Measurements from ENCODE around the gene RIPOR1. TPM values are rescaled to one million over a fixed set of nuclear protein-coding genes. Genes with fewer than 3 reads are reported as not detected.

RIPOR1 gene
- total RNA-seq, 1 experiment from 2014 or later = 82.2 TPM

DNA sequence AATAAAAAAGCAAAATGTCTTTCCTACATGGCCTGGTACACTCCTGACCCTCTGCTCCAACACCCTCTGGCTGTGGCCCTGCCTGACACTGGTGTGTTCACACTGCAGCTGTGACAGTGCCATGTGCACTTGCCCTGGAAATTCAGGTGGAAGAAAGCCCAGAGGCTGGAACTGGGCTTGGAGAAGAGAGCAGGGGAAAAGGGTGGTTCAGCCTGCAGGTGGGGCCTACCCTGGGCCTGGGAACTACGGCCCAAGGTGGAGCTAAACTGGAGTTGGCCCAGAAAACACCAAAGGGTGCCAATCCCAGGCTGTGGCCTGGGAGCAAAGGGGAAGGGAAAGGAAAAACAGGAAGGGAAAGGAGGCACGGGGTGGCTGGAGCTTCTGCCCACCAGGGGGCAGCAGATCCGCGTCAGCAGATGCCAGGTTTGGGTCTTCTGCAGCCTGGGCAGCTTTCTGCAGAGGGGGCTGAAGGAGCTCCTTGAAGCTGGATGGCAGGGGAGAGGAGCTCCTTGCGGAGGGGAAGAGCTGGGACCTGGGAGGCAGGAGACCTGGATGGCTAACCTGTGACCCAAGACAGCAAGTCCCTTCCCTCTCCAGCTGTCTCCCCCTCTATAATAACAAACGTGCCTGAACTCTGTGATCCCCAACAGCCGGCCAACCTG is 18.3 kb downstream of the RIPOR1 start:
- intact Hi-C loops (cut with micrococcal nuclease; ENCODE audit: unreplicated experiment) = loop anchor here (10.0 kb wide), 1 partner anchor 98 kb away; the partner anchor contains the start of gene CARMIL2

DNA sequence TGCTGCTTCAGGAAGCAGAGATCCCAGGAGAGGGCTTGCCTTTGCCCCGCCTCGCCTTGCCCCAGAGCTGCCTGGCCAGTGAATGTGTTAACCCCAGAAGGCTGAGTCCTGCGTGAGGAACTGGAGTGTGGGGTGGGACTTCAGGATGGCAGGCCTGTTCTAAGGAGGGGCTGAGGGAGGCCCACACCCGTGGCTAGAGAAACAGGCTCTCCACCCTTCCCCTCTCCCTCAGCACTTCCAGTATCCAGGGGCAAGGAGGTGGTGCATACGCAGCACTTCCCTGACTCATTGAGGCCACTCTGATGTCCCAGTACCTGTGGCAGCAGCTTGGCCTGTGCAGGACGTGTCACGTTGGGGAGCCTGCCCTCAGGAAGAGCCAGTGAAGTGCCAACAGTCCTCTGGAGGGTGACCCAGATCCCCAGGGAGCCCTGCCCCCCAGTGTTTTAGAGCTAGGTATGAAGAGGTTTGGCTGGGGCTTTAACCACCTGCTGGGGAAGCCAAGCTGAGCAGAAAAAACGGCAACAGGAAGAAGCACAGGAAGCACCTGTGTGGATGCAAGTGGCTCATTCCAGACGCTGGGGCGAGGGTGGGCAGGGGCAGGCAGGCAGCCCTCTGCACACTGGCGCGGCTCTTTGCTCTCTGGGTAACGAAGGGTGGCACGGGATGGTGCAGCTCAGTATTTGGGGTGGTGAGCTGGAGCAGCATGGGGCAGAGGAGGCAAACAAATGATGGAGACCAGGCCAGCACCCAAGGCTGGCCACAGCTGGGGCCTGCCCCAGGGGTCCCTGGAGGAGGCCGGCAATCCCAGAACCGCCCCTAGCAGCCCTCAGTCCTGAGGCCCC is 19.0 kb downstream of the RIPOR1 start:
- H3K4me1 ChIP-seq (ENCODE audit: control insufficient read depth, insufficient read depth, low read length) = peaks cover 9% of the 10 kb centered on the region; the same call in 1 of the 2 replicates
- no peaks in the 10 kb centered on the region for H3K9me3 ChIP-seq (ENCODE audit: control insufficient read depth, insufficient read depth, low read depth, low read length)
- H3K36me3 ChIP-seq (ENCODE audit: control insufficient read depth, insufficient read depth, low read length) = no peaks in the 10 kb centered on the region
- H3K4me3 ChIP-seq (ENCODE audit: low read depth in 2 of 2, low read length in 2 of 2) = no peak overlapping the region
- no peaks in the 10 kb centered on the region for H3K27me3 ChIP-seq (ENCODE audit: control insufficient read depth, insufficient read depth, low read length)
- TF ChIP-seq POLR2AphosphoS5 (IDR thresholded peaks at IDR 0.05; ENCODE audit: low read depth, low read length) = no peak
- no peak for TF ChIP-seq TCF7L2 (IDR thresholded peaks at IDR 0.05; ENCODE audit: low read depth, low read length)
- TF ChIP-seq, protein P1, sequence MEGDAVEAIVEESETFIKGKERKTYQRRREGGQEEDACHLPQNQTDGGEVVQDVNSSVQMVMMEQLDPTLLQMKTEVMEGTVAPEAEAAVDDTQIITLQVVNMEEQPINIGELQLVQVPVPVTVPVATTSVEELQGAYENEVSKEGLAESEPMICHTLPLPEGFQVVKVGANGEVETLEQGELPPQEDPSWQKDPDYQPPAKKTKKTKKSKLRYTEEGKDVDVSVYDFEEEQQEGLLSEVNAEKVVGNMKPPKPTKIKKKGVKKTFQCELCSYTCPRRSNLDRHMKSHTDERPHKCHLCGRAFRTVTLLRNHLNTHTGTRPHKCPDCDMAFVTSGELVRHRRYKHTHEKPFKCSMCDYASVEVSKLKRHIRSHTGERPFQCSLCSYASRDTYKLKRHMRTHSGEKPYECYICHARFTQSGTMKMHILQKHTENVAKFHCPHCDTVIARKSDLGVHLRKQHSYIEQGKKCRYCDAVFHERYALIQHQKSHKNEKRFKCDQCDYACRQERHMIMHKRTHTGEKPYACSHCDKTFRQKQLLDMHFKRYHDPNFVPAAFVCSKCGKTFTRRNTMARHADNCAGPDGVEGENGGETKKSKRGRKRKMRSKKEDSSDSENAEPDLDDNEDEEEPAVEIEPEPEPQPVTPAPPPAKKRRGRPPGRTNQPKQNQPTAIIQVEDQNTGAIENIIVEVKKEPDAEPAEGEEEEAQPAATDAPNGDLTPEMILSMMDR (IDR thresholded peaks at IDR 0.05) = no peak
- TF ChIP-seq, protein P2, sequence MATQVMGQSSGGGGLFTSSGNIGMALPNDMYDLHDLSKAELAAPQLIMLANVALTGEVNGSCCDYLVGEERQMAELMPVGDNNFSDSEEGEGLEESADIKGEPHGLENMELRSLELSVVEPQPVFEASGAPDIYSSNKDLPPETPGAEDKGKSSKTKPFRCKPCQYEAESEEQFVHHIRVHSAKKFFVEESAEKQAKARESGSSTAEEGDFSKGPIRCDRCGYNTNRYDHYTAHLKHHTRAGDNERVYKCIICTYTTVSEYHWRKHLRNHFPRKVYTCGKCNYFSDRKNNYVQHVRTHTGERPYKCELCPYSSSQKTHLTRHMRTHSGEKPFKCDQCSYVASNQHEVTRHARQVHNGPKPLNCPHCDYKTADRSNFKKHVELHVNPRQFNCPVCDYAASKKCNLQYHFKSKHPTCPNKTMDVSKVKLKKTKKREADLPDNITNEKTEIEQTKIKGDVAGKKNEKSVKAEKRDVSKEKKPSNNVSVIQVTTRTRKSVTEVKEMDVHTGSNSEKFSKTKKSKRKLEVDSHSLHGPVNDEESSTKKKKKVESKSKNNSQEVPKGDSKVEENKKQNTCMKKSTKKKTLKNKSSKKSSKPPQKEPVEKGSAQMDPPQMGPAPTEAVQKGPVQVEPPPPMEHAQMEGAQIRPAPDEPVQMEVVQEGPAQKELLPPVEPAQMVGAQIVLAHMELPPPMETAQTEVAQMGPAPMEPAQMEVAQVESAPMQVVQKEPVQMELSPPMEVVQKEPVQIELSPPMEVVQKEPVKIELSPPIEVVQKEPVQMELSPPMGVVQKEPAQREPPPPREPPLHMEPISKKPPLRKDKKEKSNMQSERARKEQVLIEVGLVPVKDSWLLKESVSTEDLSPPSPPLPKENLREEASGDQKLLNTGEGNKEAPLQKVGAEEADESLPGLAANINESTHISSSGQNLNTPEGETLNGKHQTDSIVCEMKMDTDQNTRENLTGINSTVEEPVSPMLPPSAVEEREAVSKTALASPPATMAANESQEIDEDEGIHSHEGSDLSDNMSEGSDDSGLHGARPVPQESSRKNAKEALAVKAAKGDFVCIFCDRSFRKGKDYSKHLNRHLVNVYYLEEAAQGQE (IDR thresholded peaks at IDR 0.05; ENCODE audit: insufficient read depth in 1 of 2, low read depth in 2 of 2, low read length in 1 of 2) = no peak
- no peak for TF ChIP-seq SIN3A (IDR thresholded peaks at IDR 0.05; ENCODE audit: borderline replicate concordance, insufficient read depth, low read depth, low read length)
- in situ Hi-C loops (cut with HindIII; ENCODE audit: low pct_unique_long_range_greater_than_20kb, low sequenced_read_pairs) (no loop called here), intact Hi-C loops (cut with micrococcal nuclease; ENCODE audit: unreplicated experiment) (loop anchor here (10.0 kb wide), 1 partner anchor 97 kb away; the partner anchor contains the start of gene CARMIL2)
- DNase-seq (ENCODE audit: low read depth, low spot score) (no peak), ATAC-seq (no peak)
- BruUV-seq (replicated peaks) = no TSS peak
- no peak overlapping the region for H3K27ac ChIP-seq (ENCODE audit: low read length)
- ChIA-PET CTCF (interaction anchor here (0.5 to 1.5 kb wide), 7 partner anchors 8 to 97 kb away, joined by 3 to 7 read pairs (median 5); partner anchors contain the start of gene CARMIL2), POLR2A (interaction anchor here (0.6 kb wide), 1 partner anchor 192 kb away, joined by 4 read pairs; no protein-coding TSS in a partner anchor)

More for the DNA sequence above, 18.3 kb downstream of the RIPOR1 start:
- Histone ChIP-seq H3K27me3 (ENCODE audit: control insufficient read depth, insufficient read depth, low read length) (no peaks in the 10 kb centered on the region), H3K4me3 (ENCODE audit: low read depth in 2 of 2, low read length in 2 of 2) (no peak overlapping the region), H3K36me3 (ENCODE audit: control insufficient read depth, insufficient read depth, low read length) (no peaks in the 10 kb centered on the region), H3K27ac (ENCODE audit: low read length) (no peak overlapping the region), H3K4me1 (ENCODE audit: control insufficient read depth, insufficient read depth, low read length) (peaks cover 9% of the 10 kb centered on the region; the same call in 1 of the 2 replicates), H3K9me3 (ENCODE audit: control insufficient read depth, insufficient read depth, low read depth, low read length) (no peaks in the 10 kb centered on the region)
- TF ChIP-seq SIN3A (IDR thresholded peaks at IDR 0.05; ENCODE audit: borderline replicate concordance, insufficient read depth, low read depth, low read length) = no peak
- 0 out of 2 replicates have a peak, but pooled peaks have one; percentile 7 for TF ChIP-seq POLR2AphosphoS5 (IDR thresholded peaks at IDR 0.05; ENCODE audit: low read depth, low read length)
- TF ChIP-seq, protein P1 (IDR thresholded peaks at IDR 0.05) = peak; percentile 91
- TF ChIP-seq TCF7L2 (IDR thresholded peaks at IDR 0.05; ENCODE audit: low read depth, low read length) = no peak
- TF ChIP-seq, protein P2 (IDR thresholded peaks at IDR 0.05; ENCODE audit: insufficient read depth in 1 of 2, low read depth in 2 of 2, low read length in 1 of 2) = 0 out of 4 replicates have a peak, but pooled peaks of 1 of the 2 experiments have one; percentile 18
- in situ Hi-C loops (cut with HindIII; ENCODE audit: low pct_unique_long_range_greater_than_20kb, low sequenced_read_pairs) = no loop called here
- peak; percentile 76 for ATAC-seq
- BruUV-seq (replicated peaks) = no TSS peak
- no peak for DNase-seq (ENCODE audit: low read depth, low spot score)
- ChIA-PET CTCF (interaction anchor here (0.6 to 1.5 kb wide), 6 partner anchors 9 to 98 kb away, joined by 3 to 7 read pairs (median 4); partner anchors contain the start of gene CARMIL2), POLR2A (no interaction called here)
